Activated T-helper 1 cell treated with anti-CD3 and anti-CD28 coated beads, Interleukin-2, amount 50 U/mL, for 16 hours (primary cell): Measurements from ENCODE around the gene VPS72.
A peak's percentile ranks its signal among the peaks of the same experiment; 100 is the strongest.
"Not testable (repeated sequence)": the region's sequence is repeated elsewhere in the genome, so short reads cannot be mapped to it uniquely, and the experiment has no call there.

Source experiments
- DNase-seq, 2 donors: peaks; one replicate each; pipeline ENCODE4 v3.0.0-alpha.2; 2020; ENCODE audit warnings: low read depth in 1 of 2, low spot score in 1 of 2

The VPS72 gene

GRCh38 chr1:151189637-151190445 is at the start of gene VPS72:
TSS of gene VPS72 (minus strand) at chr1:151190197. CDS start at chr1:151190121, 76 bp downstream.
- DNase-seq = peak; percentile 65 to 80

- no peak for DNase-seq
These were observed 48.4 kb upstream of the VPS72 start for GRCh38 chr1:151238467-151238739.

- no peak for DNase-seq
These were observed 47.9 kb upstream of the VPS72 start for GRCh38 chr1:151237678-151238466.

- no peak for DNase-seq
These were observed 45.2 kb upstream of the VPS72 start for GRCh38 chr1:151235235-151235634.

GRCh38 chr1:151222130-151222529 is 32.1 kb upstream of the VPS72 start:
- no peak for DNase-seq

- DNase-seq = no peak
These were observed 31.6 kb upstream of the VPS72 start for GRCh38 chr1:151221616-151222015.

- DNase-seq = no peak
These were observed 23.6 kb upstream of the VPS72 start for GRCh38 chr1:151213560-151213959.

- DNase-seq = no peak
These were observed 22.1 kb upstream of the VPS72 start for GRCh38 chr1:151211972-151212705.

GRCh38 chr1:151210830-151211229 is 20.8 kb upstream of the VPS72 start:
- DNase-seq = no peak

- not testable (repeated sequence) for DNase-seq
These were observed 15.5 kb upstream of the VPS72 start for GRCh38 chr1:151205381-151205965.

- no peak for DNase-seq
These were observed 10.0 kb upstream of the VPS72 start for GRCh38 chr1:151199873-151200581.

GRCh38 chr1:151198254-151199127 is 8.5 kb upstream of the VPS72 start, which contains the start of gene PIP5K1A:
TSS of gene PIP5K1A (plus strand) at chr1:151198552. CDS start at chr1:151198997, 445 bp downstream.
- peak; percentile 98 to 99 for DNase-seq

- no peak for DNase-seq
These were observed 7.9 kb upstream of the VPS72 start for GRCh38 chr1:151197863-151198253.

GRCh38 chr1:151196292-151196800 is 6.3 kb upstream of the VPS72 start:
- peak in 1 of 2 donors; percentile 11 for DNase-seq

GRCh38 chr1:151194894-151195594 is 5.0 kb upstream of the VPS72 start:
- DNase-seq = not testable (repeated sequence)

- DNase-seq = no peak
These were observed 3.9 kb upstream of the VPS72 start for GRCh38 chr1:151193856-151194255.

GRCh38 chr1:151193304-151193703 is 3.3 kb upstream of the VPS72 start:
- DNase-seq = no peak

- no peak for DNase-seq
These were observed 2.0 kb upstream of the VPS72 start for GRCh38 chr1:151192047-151192446.

- not testable (repeated sequence) for DNase-seq
These were observed 1.3 kb downstream of the VPS72 start for GRCh38 chr1:151188667-151189066.
